ENCODE results near the gene CACNB4. TPM values are rescaled to one million over a fixed set of nuclear protein-coding genes. Genes with fewer than 3 reads are reported as not detected.

Gene CACNB4
- total RNA-seq, 2 donors from 2014 or later: 5.6 to 13.8 TPM

- no peaks in the 10 kb centered on the region for H3K36me3 ChIP-seq
- no peaks in the 10 kb centered on the region for H3K9me3 ChIP-seq
- no peak for TF ChIP-seq CTCF (IDR thresholded peaks at IDR 0.05)
- H3K4me1 ChIP-seq (ENCODE audit: control insufficient read depth in 1 of 2, low read depth in 2 of 2): no peaks in the 10 kb centered on the region
- no peaks in the 10 kb centered on the region for H3K27me3 ChIP-seq (replicated peaks; ENCODE audit: insufficient read depth)
- ATAC-seq (ENCODE audit: insufficient number of reproducible peaks, low FRiP score, low read depth) (no peak), DNase-seq (ENCODE audit: low spot score) (no peak)
- no peak overlapping the region for H3K27ac ChIP-seq
- peak overlapping the region; percentile 49 for H3K4me3 ChIP-seq
Observed at GRCh38 chr2:151973013-151973900, 125.6 kb downstream of the CACNB4 start.

GRCh38 chr2:151972241-151973012 is 126.4 kb downstream of the CACNB4 start:
- Histone ChIP-seq H3K27me3 (replicated peaks; ENCODE audit: insufficient read depth) (no peaks in the 10 kb centered on the region), H3K36me3 (no peaks in the 10 kb centered on the region), H3K9me3 (no peaks in the 10 kb centered on the region), H3K27ac (no peak overlapping the region), H3K4me1 (ENCODE audit: control insufficient read depth in 1 of 2, low read depth in 2 of 2) (no peaks in the 10 kb centered on the region), H3K4me3 (no peak overlapping the region)
- no peak for TF ChIP-seq CTCF (IDR thresholded peaks at IDR 0.05)
- ATAC-seq (ENCODE audit: insufficient number of reproducible peaks, low FRiP score, low read depth) (no peak), DNase-seq (ENCODE audit: low spot score) (no peak)

GRCh38 chr2:151971301-151972051 is 127.4 kb downstream of the CACNB4 start:
- ATAC-seq (ENCODE audit: insufficient number of reproducible peaks, low FRiP score, low read depth) (no peak), DNase-seq (ENCODE audit: low spot score) (no peak)
- Histone ChIP-seq H3K27me3 (replicated peaks; ENCODE audit: insufficient read depth) (no peaks in the 10 kb centered on the region), H3K27ac (no peak overlapping the region), H3K4me3 (no peak overlapping the region), H3K9me3 (no peaks in the 10 kb centered on the region), H3K4me1 (ENCODE audit: control insufficient read depth in 1 of 2, low read depth in 2 of 2) (no peaks in the 10 kb centered on the region), H3K36me3 (no peaks in the 10 kb centered on the region)
- TF ChIP-seq CTCF (IDR thresholded peaks at IDR 0.05): no peak

GRCh38 chr2:151968770-151969470 is 129.9 kb downstream of the CACNB4 start:
- no peak overlapping the region for H3K4me3 ChIP-seq
- no peaks in the 10 kb centered on the region for H3K9me3 ChIP-seq
- no peaks in the 10 kb centered on the region for H3K27me3 ChIP-seq (replicated peaks; ENCODE audit: insufficient read depth)
- H3K36me3 ChIP-seq: no peaks in the 10 kb centered on the region
- DNase-seq (ENCODE audit: low spot score) (no peak), ATAC-seq (ENCODE audit: insufficient number of reproducible peaks, low FRiP score, low read depth) (no peak)
- no peaks in the 10 kb centered on the region for H3K4me1 ChIP-seq (ENCODE audit: control insufficient read depth in 1 of 2, low read depth in 2 of 2)
- TF ChIP-seq CTCF (IDR thresholded peaks at IDR 0.05): no peak
- H3K27ac ChIP-seq: no peak overlapping the region
